NCI-H1930 (cell line): Measurements from ENCODE around the gene MED27.

Source experiments
- DNase-seq, 2 experiments: peaks; one replicate each; lab custom pipeline; 2025; lab: John Stamatoyannopoulos, UW

The MED27 gene

DNA sequence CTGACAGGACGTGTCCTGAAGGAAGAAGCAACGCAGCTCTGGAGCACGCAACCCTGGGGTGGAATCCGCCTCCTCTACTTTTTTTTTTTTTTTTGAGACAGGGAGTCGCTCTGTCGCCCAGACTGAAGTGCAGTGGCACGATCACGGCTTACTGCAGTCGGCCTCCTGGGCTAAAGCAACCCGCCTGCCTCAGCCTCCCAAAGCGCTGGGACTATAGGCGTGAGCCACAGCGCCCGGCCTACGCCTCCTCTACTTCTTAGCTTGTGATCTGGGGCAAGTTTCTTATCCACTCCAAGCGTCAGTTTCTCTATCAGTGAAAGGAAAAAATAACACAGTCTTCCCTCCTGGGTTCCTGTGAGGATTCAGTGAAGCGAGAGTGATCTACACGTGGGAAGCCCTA is 243.6 kb downstream of the MED27 start:
- no peak for DNase-seq

DNA sequence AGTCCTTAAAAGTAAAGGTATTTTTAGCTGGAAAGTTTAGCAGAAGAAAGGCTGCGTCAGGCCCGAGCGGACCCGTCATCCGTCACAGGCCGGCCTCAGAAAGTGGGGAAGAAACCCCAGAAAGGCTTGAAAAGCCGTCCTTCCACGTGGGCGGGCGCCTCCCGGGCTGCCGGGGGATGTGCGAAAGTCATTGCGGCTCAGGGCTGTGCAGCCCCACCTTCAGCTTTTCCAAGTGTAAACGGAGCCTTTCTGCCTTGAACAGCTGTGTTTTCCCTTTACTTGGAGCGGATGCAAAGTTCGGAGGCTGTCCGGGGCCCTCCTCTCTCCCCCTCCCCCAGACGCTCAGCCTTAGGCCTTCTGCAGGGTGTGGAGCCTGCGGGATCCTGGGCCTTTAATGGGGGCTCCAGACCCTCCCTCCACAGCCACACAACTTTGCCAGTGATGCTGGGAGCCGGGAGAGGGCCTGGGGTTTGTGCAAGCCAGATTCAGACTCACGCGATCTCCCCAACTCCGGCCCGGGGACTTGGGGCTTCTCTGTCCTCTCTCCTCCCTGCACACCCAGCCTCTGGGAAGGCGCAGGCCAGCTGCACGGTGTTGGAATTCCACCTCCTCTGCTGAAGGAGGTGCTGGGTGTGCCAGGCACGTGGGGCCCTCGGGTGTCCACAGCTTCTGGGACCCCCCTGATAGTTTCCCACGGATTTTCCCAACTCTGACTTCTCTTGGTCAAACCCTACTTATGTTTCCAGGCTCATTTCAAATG is 244.3 kb downstream of the MED27 start:
- DNase-seq = no peak

- DNase-seq = no peak
These were observed 244.9 kb downstream of the MED27 start for GRCh38 chr9:131834721-131835120.

DNA sequence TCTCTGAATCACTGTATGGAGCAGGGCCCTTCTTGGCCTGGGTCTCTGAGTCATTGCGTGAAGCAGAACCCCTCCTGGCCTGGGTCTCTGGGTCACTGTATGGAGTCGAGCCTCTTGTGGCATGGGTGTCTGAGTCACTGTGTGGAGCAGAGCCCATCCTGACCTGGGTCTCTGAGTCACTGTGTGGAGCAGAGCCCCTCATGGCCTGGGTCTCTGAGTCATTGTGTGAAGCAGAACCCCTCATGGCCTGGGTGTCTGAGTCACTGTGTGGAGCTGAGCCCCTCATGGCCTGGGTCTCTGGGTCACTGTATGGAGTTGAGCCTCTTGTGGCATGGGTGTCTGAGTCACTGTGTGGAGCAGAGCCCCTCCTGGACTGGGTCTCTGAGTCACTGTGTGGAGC is 245.8 kb downstream of the MED27 start:
- no peak for DNase-seq

- no peak for DNase-seq
These were observed 246.6 kb downstream of the MED27 start for GRCh38 chr9:131833083-131833482.

DNA sequence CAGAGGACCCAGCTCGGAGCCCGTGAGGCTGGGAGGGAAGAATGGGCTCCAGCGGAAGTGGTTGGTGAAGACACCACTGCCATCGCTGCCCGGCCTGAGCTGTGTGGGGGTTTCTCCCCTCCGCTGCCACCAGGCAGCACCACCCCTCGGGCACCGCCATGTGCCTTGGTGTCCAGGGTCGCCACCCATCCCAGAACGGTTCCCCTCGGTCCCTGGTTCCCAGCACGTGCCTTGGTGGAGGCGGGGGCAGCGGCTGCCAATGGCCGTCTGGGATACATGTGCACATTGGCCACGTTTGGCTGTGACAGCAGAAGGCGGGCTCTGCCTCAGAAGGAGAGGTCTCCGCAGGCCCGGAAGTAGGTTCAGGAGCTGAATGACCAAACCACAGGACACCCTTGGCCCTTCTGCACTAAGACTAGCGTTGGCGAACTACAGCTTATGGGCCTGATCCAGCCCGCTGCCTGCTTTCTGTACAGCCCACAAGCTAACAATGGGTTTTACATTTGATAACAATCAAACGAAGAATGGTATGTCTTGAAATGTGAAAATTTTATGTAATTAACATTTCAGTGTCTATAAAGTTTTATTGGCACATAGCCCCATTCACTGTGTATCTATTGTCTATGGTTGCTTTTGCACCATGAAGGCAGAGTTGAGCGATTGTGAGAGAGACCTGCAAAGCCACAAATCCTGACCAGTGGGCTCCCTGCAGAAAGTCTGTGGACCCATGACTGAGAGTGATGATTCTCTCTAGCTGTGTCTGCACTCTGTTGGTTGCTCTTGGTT is 248.1 kb downstream of the MED27 start:
- no peak for DNase-seq

DNA sequence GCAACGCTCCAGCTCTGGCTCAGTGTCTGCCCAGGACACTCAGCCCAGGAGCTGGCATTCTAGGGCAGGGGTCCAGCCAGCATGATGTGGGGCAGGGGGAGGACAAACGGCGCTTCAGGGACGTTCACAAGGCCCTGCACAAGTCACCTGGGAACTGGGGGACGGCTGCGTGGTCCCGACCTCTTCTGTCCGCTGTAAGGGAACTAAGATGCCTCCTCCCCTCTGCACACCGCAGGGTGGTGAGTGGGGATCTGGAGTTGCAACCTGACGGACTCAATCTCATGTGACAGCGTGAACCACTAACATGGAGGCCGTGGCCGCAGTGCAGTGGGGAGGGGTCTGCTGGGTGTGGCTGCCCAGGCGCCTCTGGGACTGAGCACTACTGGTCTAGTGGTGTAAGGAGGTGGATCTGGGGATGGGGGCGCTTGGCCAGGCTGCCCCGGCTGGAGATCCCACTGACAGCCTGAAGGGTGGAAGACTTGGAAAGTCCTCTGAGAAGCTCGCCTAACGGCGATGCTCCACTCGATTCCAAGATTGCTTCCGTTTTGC is 251.8 kb downstream of the MED27 start:
- no peak for DNase-seq

DNA sequence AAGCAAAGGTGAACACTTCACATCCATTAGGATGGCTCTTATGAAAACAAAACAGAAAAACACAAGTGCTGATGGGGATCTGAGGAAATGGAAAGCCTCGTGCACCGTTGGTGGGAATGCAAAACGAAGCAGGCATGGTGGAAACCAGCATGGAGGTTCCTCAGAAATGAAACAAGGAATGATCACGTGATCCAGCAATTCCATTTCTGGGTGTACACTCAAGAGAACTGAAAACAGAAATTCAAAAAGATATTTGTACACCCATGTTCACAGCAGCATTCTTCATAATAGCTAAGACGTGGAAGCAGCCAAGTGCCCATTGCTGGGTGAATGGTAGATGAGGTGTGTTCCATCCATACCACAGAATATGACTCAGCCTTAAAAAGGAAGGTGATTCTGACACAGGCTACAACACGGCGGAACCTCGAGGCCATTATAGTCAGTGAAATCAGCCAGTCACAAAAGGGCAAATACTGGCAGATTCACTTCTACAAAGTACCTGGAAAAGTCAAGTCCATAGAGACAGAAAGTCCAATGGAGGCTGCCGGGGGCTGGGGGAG is 252.6 kb downstream of the MED27 start:
- DNase-seq = no peak

GRCh38 chr9:131826053-131826452 is 253.6 kb downstream of the MED27 start:
- DNase-seq = no peak

DNA sequence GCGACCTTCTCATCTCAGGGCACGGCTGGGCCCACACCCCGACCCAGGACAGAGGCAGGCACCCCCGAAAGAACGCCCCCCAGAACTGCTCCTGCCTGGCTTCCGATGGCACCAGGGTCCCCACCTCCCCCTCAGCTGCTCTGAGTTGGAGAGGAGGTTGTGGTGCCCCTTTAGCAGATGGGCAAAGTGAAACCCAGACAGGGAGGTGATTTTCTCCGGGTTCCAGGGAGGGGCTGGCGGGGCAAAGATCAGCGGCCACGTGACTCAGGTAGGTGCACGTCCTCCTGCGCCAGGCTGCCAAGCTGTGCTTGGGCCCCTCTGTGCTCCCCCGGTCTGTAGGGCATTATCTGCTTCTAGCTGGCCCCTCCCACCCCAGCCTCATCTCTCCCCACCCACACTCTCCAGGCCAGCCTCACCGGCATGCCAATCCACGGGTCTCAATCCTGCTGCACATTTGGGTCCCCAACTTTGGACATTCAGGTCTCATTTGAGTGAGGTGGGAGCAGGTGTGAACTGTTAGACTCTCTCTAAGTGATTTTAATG is 254.6 kb downstream of the MED27 start:
- no peak for DNase-seq

DNA sequence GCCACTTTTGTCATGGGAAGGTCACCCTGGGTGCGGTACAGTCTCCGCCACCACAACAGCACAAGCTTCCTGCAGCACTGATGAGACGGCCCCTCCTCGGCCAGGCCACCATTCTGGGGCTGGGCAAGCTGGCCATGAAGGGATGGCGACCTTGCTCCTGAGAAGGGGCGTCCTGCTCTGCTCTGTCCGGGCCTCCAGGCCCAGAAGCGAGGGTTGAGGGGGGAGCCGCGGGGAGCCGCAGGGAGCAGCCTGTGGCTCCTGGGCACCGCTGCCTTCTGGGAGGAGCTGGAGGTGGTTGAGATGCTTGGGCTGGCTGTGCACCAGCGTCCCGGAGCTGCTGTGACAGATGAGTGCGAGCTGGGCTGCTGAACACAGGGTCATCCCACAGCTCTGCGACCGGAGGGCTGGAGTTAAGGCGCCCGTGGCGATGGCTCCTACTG is 255.5 kb downstream of the MED27 start:
- DNase-seq = no peak

- no peak for DNase-seq
These were observed 255.9 kb downstream of the MED27 start for GRCh38 chr9:131823701-131824146.

GRCh38 chr9:131818089-131818488 is 261.6 kb downstream of the MED27 start:
- no peak for DNase-seq

DNA sequence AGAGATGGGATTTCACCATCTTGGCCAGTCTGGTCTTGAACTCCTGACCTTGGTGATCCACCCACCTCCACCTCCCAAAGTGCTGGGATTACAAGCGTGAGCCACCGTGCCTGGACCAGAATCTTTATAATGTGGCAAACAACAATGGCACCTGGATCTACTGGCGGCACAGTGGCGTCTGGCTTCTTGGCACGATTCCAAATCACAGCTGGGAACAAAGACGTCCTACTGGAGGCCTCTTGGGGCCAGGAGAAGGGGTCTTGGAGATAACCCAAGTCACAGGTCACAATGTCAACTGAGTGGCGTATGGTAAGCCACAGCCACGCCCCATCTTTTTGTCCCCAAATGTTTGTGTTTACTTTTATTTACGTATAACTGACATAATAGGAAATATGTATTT is 262.0 kb downstream of the MED27 start:
- peak; percentile 14 to 82 for DNase-seq

DNA sequence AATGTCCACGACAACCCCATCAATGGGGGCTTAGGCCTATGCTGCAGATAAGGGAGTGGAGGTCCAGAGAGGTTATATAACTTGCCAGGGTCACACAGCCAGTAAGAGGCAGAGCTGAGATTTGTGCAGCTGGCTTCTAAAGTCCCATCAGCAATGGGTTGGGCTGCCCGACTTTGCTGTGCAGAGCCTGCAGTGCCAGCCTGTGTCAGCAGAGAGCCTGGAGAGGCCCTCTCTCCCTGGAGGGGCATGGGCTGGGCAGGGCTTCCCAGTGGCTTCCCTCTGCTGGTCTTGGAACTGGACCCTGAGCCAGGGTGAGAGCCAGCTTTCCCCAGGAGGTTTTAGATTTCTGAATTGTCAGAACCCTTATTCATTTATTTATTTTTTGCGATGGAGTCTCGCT is 262.6 kb downstream of the MED27 start:
- DNase-seq = no peak

- DNase-seq = peak in 1 of 2 experiments; percentile 19
These were observed 263.4 kb downstream of the MED27 start for GRCh38 chr9:131815970-131816873.

GRCh38 chr9:131814707-131815106 is 265.0 kb downstream of the MED27 start:
- no peak for DNase-seq

GRCh38 chr9:131813116-131813515 is 266.6 kb downstream of the MED27 start:
- DNase-seq = no peak

DNA sequence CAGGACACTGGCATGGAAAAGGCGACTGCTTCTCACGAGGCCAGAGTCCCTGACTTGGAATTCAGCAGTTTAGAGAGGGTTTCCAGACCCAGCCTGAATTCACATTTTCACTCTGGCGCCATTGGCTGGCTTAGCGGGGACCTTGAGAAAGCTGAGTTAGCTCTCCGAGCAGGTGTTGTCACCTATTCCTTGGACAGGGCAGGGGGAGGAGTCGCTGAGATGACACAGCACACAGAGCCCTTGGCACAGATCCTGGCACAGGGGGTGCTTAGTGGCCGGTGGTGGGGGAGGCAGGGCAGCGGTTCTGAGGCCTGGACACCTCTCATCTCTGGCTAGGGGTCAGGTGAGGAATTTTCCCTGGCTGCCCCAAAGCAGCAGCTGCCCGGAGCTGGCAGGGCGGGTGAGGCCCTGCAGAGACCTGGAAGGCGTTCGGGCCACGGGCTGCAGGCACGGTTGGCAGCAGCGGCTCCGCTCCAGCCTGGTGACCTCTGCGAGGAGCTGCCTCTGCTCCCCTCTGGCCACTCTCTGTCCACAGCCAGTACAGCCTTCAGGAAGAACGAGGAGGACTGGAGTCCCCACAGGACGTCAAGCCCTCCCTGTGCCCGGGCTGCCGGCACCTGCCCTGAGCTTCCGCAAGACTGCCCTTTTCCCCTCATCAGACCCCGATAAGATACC is 267.4 kb downstream of the MED27 start:
- DNase-seq = no peak

GRCh38 chr9:131811405-131811804 is 268.3 kb downstream of the MED27 start:
- DNase-seq = no peak
